GM19238 (cell line): ENCODE results near the gene RANBP17.
"Not testable (repeated sequence)": the region's sequence is repeated elsewhere in the genome, so short reads cannot be mapped to it uniquely, and the experiment has no call there.

Source experiments
- DNase-seq: peaks from one replicate; pipeline ENCODE4 v3.0.0; 2011; ENCODE audit warnings: low spot score; ENCODE audit not compliant: insufficient read length

The RANBP17 gene

DNA sequence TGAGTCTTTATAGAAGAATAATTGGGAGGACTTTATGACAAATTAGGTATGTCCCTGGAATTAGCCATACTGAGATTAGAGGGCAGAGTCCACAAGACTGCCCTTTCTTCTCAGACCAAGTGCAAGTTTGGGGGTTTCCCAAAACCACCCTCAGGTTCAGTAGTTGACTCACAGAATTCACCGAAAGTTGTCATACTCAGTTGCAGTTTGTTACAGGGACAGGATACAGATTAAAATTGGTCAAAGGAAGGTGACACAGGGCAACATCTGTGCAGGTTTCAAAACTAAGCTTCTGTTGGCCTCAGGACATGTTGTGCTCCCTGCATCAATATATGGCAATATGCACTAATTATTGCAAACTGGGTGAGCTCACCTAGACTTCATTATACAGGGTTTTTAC, 3.8 kb downstream of the RANBP17 start:
- no peak for DNase-seq

DNA sequence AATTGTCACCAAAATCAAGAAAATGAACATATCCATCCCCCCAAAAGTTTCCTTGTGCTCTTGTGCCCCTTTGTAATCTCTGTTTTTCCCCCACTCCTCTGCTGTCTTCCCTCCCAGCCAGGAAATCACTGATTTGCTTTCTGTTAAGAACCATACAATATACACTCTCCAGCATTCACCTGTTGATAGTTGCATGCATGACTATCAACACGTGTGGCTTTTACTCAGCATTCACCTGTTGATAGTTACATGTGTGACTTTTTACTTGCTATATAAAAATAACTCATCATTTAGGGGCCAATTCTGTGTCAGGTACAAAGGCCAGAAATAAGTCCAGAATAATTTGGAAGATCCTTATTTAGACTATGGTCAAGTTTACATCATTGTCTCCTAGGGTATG, 6.0 kb downstream of the RANBP17 start:
- no peak for DNase-seq

DNA sequence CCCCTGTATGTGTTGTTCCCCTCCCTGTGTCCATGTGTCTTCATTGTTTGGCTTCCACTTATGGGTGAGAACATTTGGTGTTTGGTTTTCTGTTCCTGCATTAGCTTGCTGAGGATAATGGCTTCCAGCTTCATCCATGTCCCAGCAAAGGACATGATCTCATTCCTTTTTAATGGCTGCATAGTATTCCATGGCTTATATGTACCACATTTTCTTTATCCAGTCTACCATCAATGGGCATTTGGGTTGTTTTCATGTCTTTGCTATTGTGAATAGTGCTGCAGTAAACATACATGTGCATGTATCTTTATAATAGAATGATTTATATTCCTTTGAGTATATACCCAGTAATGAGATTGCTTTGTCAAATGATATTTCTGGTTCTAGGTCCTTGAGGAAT, 8.6 kb downstream of the RANBP17 start:
- not testable (repeated sequence) for DNase-seq

DNA sequence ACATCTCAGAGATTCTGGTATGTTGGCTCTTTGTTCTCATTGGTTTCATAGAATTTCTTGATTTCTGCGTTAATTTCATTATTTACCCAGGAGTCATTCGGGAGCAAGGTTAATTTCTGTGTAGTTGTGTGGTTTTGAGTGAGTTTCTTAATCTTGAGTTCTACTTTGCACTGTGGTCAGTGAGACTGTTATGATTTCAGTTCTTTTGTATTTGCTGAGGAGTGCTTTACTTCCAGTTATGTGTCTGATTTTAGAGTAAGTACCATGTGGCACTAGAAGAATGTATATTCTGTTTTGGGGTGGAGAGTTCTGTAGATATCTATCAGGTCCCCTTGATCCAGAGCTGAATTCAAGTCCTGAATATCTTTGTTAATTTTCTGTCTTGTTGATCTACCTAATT, 12.2 kb downstream of the RANBP17 start:
- DNase-seq = no peak

DNA sequence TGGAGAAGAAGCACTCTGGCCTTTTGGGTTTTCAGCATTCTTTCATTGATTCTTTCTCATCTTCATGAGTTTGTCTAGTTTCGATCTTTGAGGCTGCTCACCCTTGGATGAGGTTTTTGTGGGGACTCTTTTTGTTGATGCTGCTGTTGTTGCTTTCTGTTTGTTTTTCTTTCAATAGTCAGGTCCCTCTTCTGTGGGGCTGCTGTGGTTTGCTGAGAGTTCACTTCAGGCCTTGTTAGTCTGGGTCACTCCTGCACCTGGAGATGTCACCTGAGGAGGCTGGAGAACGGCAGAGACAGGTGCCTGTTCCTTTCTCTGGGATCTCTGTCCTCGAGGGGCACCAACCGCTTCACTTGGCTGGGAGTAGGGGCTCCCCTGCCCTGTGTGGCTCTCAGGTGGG, 14.0 kb downstream of the RANBP17 start:
- DNase-seq = no peak

DNA sequence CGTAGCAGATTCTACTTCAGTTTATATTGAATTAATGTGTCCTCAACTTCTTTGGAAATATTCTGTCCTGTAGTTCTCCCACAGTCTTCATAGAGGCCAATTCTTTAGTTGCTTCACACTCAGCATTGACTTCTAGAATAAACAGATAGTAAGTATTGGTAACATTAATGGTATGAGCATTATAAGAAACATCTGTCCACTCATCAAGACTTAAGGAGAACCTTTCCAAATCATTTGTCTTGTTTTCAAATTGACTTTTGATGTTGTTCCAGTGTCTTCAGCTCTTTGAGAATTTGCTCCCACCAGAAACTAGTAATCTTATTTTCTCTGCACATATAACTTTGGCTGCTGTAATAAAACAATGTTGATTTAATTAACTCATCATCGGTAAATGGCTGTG, 18.3 kb downstream of the RANBP17 start:
- no peak for DNase-seq

DNA sequence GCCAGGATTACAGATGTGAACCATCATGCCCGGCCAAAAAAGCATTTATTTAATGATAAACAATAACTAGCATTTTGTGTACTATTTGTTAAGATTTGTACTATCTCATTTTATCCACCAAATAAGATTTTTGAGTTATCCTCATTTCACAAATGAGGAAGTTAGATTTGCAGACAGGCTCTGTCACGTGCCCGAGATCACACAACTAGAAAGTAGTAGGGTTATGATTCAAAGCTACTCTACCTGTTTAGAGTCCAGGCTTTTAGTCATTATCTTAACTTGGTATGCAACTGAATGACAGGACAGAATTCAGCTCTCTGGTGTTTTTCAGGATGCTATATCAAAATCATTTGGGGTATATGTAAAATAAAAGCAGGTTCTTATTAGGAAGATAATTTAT, 20.5 kb downstream of the RANBP17 start:
- no peak for DNase-seq

DNA sequence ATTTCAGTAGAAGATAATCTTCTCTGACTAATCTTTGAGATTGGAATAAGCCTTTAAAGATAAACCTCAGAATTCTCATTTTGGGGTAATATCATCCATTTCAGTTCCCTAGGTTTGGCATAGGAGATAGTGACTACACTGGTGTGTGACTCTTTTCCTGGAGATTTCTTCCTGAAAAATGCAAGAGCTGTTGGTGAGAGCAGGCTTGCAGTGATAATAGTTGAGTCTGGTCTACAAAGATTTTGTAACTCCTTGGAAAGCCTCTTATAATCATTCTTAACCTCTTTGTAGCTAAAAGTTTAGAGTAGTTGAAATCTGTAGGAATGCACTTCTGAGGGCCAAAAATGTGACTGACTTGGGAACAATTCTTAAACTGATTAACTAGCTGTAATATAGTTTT, 23.4 kb downstream of the RANBP17 start:
- DNase-seq = no peak

DNA sequence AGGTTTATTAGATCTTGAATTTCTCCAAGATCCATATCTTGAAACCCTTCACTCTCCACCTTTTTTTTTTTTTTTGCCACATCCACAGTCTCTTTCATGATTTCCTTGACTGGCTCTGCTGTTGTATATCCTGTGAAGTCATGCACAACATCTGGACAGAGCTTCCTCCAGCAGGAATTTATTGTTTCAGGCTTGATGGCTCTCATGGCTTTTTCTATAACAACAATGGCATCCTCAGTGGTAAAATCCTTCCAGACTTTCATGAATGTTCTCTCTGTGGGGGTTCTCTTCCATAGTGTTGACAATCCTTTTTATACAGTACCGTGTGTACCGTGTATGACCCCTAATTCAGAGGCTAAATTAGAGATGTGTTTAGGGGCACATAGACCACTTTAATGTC, 24.0 kb downstream of the RANBP17 start:
- no peak for DNase-seq

DNA sequence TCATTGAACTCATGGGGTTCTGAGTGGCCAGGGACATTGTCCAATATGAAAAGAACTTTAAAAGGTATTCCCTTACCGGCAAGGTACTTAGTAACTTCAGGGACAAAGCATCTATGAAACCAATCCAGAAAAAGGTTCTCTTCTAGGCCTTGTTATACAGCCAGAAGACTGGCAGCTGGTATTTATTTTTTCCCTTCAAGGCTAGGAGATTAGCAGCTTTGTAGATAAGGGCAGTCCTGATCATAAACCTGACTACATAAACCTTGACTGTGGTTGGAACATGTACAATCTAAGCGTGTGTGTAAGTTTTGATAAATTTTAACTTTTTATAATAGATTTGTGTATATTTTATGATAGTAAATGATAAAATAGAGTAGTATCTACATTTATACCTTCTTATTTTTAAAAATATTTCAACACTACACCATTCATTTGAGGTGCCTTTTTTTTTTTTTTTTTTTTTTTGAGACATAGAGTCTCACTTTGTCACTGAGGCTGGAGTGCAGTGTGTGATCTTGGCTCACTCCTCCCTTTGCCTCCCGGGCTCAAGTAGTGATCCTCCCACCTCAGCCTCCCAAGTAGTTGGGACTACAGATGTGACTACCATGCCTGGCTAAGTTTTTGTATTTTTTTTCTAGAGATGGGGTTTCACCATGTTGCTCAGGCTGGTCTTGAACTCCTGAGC, 24.5 kb downstream of the RANBP17 start:
- no peak for DNase-seq

DNA sequence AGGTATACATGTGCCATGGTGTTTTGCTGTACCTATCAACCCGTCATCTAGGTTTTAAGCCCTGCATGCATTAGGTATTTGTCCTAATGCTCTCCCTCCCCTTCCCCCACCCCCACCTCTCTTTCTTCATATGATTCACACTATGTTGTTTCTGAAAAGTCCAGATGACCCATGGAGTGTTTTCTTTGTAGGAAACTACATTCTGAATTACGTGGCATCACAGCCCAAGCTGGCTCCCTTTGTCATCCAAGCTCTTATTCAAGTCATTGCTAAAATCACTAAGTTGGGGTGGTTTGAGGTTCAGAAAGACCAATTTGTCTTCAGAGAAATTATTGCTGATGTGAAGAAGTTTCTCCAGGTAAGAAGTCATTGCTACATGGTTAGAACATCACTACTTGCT, 30.4 kb downstream of the RANBP17 start:
- DNase-seq = no peak

DNA sequence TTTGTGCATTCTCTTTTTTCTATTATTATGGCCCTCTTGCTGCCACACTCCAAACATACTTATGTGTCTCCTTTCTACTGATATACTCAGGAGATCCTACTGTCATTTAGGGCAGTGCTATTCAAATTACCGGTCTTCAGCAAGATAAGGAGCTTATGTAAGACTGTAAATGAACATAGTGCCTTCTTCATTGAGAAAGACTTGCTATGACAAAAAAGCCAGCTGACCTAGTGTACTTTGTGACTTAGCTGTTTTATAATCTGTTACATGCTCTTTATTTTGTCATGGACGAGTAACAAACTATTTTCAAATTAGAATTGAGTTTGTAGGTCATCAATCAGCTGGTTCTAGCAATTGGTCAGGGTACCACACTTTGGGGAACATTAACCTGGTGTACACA, 32.8 kb downstream of the RANBP17 start:
- DNase-seq = no peak

DNA sequence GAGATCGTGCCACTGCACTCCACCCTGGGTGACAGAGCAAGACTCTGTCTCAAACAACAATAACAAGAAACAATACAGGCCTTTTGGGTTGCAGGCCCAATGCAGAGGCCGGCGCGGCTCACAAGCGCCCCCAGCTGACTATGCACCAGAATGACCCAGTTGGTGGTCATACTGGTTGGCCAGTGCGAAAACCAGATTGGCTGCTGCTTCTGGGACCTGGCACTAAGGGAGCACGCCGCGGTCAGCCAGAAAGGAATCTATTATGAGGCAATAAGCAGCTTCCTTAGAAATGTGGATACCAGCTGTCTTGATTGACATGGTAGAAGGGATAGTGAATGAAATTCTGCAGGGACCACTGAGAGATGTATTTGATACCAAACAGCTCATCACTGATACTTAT, 35.0 kb downstream of the RANBP17 start:
- no peak for DNase-seq

DNA sequence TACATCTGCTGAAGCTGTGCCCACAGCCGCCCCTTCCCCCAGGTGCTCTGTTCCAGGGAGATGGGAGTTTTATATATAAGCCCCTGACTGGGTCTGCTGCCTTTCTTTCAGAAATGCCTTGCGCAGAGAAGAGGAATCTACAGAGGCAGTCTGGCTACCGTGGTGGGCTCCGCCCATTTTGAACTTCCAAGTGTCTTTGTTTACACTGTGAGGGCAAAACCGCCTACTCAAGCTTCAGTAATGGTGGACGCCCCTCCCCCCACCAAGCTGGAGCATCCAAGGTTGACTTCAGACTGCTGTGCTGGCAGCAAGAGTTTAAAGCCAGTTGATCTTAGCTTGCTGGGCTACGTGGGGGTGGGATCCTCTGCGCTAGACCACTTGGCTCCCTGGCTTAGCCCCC, 41.3 kb downstream of the RANBP17 start:
- no peak for DNase-seq

DNA sequence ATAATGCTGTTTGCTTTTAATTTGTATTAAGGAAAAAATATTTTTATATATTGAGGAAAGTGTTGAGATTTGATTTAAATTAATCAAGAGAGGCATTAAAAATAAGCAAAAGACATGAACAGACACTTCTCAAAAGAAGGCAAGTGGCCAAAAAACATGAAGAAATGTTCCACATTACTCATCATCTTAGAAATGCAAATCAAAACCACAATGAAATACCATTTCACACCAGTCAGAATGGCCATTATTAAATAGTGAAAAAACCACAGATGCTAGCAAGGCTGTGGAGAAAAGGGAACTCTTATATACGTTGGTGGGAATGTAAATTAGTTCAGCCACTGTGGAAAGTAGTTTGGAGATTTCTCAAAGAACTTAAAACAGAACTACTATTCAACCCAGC, 45.9 kb downstream of the RANBP17 start:
- DNase-seq = no peak

DNA sequence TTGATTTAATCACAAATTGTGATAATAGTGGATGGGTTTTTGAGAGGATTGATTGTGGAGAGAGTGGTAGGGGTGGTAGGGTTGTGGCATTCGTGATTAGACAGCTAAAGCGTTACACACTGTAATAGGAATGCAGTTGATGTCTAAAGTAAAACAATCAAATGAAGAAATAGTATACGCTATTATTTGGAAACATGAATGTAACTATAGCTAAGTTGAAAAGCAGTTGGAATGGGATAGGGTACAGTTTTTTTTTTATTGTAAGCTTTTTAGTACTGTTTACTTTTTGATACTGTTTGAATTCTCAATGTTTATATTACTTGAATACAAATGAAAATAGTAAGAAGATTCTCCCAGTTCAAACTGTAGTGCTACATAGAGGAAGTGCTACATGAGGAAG, 51.8 kb downstream of the RANBP17 start:
- DNase-seq = no peak

DNA sequence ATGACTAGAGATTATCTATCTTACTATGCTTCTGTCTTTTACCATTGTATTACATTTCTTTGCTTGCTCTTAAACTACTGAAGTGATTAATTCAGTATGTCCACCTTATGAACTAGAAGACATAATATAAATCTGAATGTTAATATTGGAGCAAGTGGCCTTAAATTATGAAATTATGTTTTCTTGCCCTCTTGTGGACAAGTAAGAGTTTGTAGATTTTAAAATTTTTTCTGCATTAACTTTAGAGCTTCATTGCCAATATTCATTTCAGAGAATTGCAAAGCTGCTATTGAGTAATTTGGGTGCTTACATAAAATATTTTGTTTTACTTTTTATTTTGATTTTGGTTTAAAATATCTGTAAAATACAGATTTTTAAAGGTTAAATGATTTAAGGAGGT, 55.3 kb downstream of the RANBP17 start:
- no peak for DNase-seq

DNA sequence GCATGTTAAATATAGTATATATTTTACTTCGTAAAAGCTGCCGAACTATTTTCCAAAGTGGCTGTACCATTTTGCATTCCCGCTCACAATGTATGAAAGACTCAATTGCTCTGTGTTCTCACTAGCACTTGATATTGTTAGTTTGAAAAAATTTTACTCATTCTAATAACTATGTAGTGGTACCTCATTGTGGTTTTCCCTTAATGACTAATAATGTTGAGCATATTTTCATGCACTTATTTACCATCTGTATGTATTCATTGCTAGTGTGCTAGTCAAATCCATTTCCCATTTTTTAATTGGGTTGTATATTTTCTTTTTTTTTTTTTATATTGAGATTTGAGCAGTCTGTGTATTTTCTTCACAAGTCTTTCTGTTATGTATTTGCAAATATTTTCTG, 58.4 kb downstream of the RANBP17 start:
- no peak for DNase-seq

DNA sequence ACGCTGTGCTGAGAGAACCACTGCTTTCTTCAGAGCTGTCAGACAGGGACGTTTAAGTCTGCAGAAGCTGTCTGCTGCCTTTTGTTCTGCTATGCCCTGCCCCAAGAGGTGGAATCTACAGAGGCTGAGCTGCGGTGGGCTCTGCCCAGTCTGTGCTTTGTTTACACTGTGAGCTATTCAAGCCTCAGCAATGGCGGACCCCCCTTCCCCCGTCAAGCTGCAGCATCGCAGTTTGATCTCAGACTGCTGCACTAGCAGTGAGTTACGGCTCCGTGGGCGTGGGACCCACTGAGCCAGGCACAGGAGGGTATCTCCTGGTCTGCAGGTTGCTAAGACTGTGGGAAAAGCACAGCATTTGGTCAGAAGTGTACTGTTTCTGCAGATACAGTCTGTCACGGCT, 60.5 kb downstream of the RANBP17 start:
- DNase-seq = not testable (repeated sequence)

DNA sequence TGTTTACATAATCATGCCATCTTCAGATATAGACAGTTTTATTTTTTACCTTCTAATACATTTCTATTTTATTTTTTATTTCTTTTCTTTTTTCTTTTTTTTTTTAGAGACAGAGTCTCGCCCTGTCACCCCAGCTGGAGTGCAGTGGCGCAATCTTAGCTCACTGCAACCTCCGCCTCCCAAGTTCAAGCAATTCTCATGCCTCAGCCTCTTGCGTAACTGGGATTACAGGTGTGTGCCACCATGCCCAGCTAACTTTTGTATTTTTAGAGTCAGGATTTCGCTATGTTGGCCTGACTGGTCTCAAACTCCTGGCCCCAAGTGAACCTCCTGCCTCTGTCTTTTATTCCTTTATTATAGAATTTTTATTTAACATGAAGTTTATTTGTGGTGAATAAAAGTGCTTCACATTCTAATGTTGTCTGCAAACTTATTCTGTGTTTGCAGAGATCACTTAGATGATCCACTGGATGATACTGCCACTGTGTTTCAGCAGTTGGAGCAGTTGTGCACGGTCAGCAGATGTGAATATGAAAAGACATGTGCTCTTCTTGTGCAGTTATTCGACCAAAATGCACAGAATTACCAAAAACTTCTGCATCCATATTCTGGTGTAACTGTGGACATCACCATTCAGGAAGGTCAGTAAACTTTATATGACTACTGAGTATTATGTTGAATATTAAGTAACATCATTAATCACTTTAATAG, 62.2 kb downstream of the RANBP17 start:
- no peak for DNase-seq

DNA sequence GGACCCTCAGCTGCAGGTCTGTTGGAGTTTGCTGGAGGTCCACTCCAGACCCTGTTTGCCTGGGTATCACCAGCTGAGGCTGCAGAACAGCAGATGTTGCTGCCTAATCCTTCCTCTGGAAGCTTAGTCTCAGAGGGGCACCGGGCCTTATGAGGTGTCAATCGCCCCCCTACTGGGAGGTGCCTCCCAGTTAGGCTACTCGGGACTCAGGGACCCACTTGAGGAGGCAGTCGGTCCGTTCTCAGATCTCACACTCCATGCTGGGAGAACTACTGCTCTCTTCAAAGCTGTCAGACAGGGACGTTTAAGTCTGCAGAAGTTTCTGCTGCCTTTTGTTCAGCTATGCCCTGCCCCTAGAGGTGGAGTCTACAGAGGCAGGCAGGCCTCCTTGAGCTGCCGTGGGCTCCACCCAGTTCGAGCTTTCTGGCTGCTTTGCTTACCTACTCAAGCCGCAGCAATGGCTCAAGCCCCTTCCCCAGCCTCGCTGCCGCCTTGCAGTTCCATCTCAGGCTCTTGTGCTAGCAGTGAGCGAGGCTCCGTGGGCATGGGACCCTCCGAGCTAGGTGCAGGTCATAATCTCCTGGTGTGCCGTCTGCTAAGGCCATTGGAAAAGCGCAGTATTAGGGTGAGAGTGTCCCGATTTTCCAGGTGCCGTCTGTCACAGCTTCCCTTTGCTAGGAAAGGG, 73.9 kb downstream of the RANBP17 start:
- not testable (repeated sequence) for DNase-seq

DNA sequence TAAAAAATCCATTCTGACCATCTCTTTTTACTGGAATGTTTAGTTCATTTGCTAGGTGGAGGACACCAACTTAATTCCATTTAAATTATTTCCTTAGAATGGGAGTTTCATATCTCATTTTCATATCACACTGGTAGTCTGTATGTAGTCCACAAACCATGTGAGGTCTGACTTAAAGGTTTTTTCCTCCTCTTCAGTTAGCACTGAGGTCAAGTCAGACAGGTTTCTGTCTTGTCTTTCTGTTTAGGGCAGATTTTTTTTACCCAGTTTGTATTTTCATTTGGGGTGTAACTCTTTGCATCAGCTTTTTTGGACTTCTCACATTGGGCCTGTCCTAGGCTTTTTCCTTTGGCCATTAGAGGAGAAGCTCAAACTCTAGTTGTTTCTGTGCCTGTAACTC, 75.3 kb downstream of the RANBP17 start:
- DNase-seq = no peak

DNA sequence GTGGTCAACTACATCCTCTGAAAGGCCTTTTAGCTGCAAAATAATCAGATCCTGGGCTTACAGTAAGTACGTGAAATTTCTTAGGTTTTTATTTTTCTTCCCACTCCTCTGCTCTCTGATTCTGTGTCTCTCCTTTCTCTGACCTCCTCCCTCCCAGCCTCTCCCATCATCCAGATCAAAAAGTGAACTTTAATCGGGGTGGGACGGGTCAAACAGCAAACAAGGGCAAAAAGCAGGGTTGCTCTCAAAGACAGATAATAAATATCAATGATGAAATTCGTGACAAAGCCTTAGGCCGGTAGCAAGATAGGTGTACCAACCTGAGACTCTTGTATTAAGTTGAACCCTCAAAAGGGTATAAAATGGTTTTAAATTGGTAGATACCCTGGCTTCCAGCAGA, 76.1 kb downstream of the RANBP17 start:
- DNase-seq = no peak
